HTERT RPE-1 (cell line): ENCODE measurements around the gene SLC35D2.
"Not testable (repeated sequence)": the region's sequence is repeated elsewhere in the genome, so short reads cannot be mapped to it uniquely, and the experiment has no call there.

Experiments used
- in situ Hi-C: fragments of 300-500 bp; cut with MboI; formaldehyde crosslinking; loops from 4 replicates; pipeline ENCODE4 v1.14.3; 2020; ENCODE audit warnings: low sequenced_read_pairs

SLC35D2 gene

DNA sequence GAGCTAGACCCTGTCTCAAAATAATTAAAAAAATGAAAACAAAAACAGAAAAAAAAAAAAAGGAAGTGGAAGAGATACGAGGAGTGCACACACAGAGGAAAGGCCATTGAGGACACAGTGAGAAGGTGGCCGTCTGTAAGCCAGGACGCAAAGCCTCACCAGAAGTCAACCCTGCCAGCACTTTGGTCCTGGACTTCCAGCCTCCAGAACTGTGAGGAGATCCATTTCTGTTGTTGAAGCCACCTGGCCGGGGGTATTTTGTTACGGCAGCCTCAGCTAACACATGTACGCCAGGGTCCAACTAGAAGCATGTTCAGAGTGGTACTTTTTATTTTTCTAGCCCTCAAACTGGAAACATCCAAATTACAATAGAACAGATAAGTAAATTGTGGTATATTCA is 21.8 kb downstream of the SLC35D2 start:
- in situ Hi-C loops: no loop called here

DNA sequence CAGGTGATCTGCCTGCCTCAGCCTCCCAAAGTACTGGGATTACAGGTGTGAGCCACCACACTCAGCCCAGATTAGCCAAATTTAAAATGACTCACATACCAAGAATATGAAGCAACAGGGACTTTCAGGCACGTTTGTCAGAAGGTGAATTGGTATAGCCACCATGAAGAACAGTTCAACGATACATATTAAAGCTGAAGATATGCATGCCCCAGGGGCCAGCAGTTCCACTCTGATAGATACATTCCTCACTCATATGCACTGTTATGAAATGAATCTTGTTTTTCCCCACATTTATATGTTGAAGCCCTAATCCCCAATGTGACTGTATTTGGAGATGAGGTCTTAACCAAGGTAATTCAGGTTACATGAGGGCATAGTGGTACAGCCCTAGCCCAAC is 22.5 kb downstream of the SLC35D2 start:
- in situ Hi-C loops: no loop called here

DNA sequence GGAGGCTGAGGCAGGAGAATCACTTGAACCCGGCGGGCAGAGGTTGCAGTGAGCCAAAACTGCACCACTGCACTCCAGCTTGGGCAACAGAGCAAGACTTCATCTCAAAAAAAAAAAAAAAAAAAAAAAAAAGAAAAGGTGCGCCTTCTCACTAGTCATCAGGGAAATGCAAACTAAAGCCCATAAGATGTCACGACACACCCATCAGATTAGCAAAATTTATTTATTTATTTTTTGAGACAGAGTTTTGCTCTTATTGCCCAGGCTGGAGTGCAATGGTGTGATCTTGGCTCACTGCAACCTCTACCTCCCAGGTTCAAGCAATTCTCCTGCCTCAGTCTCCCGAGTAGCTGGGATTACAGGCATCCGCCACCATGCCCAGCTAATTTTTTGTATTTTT is 23.0 kb downstream of the SLC35D2 start:
- in situ Hi-C loops: not testable (repeated sequence)

DNA sequence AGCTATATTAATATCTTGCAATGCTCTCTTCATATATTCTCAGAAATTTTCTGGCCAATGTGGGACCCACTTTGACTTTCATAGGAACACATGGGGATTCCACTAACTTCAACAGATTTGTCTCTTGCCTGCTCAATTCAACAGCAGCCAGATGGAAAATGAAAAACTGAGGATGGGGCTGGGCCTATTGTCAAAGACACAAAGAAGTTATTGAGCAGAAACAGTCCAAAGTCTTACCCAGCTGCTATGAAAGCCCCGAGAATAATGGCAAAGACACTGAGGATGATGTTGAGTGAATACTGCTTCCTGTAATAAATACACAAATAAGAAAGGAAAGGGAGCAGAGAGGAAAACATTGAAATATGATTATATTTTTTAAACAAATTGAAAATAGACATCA is 32.6 kb downstream of the SLC35D2 start:
- in situ Hi-C loops: no loop called here

DNA sequence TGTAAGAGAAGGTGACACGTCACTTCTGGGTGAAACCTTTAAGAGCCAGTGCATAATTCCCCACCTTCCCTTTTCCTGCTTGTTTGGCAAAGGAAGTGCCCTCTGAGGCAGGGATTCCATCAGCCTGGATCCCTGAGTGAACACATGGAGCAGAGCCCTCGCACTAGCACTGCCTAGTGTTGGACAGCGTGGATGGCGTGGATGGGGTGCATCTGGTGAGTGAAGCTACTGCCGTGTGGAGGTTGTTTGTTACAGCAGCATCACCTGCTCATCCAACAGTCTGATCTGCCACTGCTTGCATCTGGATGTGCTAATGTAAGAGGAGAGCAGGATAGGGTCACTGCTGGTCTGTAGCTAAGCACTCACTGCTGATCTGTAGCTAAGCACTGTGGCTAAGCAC is 35.2 kb downstream of the SLC35D2 start:
- in situ Hi-C loops: no loop called here

DNA sequence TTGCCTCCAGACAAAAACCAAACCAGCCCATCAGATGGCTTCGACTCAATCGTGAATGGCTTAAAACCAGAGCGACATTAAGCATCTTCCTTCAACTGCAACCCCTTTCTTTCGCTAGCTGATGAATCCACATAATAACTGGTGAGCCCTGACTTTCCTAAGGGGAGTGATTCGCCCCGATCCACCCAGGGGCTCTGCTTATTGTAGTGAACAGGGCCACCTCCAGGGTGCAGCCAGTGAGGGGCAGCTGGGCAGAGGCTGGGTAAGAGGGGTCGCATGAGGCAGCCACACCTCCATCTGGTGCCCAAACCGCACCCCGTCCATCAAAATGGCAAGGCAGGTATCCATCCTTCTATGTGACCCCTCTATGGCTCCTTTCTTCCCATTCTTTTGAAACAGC is 38.0 kb downstream of the SLC35D2 start:
- in situ Hi-C loops: no loop called here

DNA sequence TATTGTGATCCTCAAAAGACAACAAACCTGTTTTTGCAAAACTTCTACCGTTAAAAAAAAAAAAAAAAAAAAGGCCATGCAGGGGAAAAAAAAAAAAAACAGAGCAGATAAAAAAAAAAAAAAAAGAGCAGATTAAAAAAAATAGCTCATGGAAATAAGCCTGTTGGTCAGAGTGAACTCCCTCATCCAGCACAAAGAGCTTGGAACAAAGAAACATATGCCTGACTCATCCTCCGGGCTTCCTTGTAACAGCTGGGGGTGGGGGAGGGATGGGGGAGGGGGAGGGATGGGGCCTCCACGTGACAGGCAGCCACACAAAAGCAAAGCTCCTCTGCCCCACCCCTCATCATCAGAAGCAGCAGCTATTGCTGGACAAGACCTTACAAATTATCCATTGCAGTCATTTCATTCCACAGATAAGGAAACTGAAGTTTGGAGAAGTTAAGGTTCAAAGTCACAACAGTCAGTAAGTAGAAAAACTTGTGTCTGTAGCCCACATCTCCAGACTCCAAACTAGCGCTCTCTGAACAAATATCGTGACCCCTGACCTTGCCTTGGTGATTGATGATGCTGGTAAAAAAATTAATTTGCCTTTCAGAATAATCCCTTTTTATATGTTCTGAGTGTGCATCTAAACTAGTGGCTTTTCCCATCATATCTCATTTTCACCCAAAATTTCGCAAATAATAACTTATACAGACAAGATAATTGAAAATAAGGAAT is 38.9 kb downstream of the SLC35D2 start:
- in situ Hi-C loops: no loop called here

DNA sequence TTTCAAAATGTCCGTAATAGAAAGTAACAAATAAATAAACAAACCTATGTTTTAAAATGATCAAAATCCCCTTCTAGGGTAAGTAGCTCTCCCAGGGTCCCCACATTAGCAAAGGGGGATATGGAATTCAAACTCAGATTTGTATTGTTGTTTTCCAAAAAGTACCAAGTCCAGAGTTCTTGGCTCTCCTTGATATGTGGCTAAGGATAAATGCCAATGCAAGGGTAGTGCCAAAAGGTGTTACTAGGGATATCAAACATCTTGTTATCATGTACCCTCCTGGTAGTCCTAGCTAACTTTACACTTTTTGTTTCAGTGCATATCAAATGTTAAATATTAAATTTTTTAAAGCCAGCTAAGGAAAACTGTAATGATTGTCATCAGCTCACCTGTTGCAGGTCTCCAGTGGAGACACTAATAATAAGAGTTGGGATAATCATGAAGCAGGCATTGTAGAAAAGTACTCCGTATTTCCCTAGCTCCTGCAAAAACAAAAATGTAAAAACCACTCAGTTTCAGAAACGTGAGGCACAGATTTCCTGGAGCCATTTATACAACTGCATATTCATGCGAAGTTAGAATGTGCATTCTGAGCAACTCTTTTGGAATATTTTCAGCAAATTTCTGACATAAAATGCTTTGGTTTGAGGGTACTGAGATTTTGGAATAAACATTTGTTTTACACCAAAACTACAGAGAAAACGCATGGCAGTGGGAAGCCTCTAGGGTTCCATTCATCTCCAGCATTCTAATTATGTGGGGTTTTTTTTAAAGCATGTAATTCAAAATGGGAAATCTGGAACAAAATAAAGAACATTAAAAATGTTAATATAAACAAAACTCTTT is 39.8 kb downstream of the SLC35D2 start:
- in situ Hi-C loops: no loop called here

DNA sequence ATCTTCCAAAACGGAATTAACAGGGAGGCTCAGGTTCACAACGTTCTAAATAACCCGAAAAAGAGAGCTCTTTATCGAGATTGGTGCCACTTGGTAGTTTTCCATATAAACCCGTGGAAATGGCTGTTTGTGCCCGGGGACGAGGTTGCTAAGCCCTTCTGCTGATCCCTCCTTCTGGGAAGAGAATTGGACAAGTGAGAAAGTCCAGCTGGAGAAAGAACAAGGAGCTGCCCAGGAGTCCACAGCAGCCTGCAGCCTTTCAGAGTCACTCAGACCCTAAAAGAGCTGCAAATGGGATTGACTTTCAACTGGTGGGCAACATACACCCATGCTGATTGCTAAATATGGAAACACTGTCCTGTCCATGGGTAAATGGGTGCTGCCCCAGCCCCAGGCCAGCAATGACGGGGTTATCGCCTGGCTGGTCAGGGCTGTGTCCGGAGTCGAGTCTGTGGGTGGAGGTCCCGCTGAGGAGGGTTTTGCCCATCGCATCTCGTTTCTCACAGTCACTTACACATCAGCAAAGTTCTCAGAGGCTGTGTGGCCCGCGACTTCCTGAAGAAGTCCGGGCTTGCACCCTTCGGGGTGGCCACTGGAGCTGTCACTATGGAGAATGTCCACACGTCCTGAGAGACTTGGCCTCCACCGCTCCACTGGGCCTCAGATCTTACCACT is 40.8 kb downstream of the SLC35D2 start:
- in situ Hi-C loops: no loop called here

DNA sequence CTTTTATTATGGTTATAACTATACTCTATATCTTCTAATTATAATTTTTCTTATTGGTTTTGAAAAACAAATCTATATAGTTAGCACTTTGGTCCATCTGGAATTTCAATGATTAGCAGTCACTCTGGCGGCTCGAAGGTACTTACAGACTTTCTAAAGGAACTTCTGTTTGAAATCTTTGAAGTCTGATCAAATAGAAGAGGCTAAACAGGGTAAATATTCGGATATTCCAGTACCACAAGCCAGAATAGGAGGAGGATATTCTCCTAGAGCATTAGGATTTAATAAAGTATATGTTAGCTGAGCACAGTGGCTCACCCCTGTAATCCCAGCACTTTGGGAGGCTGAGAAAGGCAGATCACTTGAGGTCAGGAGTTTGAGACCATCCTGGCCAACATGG is 42.8 kb downstream of the SLC35D2 start:
- in situ Hi-C loops: no loop called here

DNA sequence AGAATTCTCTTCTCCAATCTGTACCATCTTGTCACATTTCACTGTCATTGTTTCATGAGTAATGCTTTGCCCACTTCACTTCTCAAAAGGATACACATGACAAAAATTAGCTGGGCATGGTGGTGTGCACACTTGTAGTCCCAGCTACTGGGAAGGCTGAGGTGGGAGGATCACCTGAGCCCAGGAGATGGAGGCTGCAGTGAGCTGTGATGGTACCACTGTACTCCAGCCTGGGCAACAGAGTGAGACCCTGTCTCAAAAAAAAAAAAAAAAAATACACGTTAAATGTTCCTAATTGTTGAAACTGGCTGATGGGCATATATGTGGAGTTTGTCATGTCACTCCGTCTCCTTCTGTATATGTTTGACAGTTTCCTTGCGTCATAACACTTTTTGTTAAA is 45.2 kb downstream of the SLC35D2 start:
- in situ Hi-C loops: no loop called here

DNA sequence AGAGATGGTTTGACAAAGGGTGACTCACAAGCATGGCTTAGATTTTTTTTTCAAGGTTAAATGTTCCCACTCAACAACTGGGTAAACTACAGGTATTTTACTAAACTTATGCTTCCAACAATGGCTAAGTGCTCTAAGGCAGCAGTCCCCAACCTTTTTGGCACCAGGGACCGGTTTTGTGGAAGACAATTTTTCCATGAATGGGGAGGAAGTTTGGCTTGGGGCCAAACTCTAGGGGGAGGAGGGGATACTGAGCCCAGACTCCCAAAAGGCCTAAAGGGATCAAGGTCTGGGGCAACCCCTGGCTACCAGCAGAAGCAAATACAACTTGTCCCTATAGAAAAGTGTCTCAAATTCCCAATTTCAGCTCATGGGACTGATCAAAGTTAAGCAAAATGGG is 49.6 kb downstream of the SLC35D2 start:
- in situ Hi-C loops: no loop called here

DNA sequence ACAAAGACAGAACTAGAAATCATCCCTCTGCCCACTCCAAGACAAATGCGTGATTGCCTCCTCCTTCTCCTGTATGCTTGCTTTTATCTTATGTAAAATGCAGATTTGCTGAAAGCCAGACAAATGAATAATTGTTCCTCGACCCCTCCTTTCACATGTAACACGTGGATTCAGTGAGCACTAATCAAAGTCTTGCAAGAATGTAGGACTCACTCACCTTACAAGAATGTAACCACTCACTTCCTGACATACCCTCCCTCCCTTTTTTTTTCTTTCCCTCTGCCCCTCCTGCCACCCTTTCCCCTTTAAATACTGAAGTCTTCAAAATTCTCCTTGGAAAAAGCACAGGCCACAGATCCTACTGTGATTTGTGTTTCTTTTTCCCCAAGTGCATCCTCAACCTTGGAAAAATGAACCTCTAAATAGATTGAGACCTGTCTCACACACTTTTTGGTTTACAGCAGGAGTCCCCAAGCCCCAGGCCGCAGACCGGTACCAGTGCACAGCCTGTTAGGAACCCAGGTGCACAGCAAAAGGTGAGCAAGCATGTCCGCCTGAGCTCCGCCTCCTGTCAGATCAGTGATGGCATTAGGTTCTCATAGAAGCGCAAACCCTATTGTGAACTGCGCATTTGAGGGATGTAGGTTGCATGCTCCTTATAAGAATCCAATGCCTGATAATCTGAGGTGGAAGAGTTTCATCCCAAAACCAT is 52.1 kb downstream of the SLC35D2 start:
- in situ Hi-C loops: no loop called here

DNA sequence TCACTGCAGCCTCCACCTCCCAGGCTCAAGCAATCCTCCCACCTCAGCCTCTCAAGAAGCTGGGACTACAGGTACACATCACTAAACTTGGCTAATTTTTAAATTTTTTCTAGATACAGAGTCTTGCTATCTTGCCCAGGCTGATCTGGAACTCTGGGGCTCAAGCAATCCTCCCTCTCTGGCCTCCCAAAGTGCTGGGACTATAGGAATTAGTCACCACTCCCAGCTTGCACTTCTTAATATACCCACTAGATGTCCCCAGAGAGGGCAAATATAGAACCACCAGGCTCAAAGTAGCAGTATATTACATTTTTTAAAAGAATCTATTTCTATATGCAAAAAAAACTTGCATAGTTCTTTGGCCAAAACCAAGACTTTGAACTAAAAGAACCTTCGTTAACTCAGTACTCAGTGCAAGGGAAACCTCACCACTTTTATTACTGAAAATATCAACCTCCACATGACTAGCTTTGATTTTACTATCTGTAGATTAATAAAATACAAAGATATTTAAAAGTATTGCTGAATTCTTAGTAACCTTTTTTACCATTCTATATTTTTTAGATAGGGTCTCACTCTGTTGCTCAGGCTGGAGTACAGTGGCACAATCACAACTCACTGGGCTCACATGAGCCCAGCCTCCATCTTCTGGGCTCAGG is 55.7 kb downstream of the SLC35D2 start:
- in situ Hi-C loops: no loop called here

DNA sequence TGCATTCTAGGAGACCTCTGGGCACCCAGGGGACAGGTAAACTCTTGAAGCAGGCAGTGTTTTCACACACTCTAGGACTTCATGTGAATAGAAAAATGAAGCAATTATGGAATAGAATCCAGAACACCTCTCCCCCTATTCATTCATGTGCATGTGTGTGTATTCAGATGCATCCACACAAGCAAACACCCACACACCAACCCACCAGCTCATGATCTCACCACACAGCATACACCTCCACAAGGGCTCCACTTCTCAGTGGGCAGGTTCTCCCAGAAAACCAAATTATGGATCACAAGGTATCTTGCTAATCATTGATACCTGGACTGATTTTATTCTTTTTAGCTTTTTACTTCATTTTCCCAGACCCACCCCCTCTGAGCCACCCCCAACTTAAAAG is 60.3 kb downstream of the SLC35D2 start:
- in situ Hi-C loops: no loop called here

DNA sequence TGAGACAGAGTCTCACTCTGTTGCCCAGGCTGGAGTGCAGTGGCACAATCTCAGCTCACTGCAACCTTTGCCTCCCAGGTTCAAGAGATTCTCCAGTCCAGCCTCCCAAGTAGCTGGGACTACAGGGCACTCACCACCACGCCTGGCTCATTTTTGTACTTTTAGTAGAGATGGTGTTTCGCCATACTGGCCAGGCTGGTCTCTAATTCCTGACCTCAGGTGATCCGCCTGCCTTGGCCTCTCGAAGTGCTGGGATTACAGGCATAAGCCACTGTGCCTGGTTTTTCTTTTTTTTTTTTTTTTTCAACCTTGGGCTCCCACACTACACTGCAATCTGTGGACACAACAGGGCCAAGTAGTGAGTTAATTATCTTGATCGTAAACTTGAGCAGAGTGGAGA is 60.8 kb downstream of the SLC35D2 start:
- in situ Hi-C loops: not testable (repeated sequence)

DNA sequence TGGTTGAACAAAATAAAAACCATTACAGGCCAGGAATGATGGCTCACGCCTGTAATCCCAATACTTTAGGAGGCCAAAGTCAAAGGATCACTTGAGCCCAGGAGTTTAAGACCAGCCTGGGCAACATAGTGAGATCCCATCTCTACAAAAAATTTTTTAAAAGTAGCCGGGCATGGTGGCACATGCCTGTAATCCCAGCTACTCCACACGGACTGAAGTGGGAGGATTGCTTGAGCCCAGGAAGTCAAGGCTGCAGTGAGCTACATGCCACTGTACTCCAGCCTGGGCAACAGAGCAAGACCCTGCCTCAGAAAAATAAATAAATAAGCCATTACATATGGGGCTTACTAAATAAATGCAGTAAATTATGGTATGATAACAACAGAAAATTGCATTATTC is 61.3 kb downstream of the SLC35D2 start:
- in situ Hi-C loops: not testable (repeated sequence)

DNA sequence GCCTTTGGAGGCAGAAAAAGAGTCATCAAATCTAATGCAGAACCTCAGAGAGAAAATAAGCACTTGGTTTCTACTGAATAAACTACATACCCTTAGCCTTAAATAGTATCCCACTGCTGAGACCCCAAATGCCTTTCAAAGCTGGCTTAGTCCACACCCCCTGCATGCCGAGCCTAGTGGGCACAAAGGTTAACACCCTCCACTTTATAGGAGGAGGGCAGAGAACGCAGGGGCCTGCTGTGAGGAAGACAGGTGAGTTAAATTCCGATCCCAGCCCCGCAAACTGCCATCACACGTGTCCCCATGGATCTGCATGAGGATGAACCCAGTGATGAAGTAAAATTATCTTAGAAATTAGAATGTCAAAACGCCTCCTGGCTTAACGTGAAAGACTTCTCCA is 62.0 kb downstream of the SLC35D2 start:
- in situ Hi-C loops: no loop called here

DNA sequence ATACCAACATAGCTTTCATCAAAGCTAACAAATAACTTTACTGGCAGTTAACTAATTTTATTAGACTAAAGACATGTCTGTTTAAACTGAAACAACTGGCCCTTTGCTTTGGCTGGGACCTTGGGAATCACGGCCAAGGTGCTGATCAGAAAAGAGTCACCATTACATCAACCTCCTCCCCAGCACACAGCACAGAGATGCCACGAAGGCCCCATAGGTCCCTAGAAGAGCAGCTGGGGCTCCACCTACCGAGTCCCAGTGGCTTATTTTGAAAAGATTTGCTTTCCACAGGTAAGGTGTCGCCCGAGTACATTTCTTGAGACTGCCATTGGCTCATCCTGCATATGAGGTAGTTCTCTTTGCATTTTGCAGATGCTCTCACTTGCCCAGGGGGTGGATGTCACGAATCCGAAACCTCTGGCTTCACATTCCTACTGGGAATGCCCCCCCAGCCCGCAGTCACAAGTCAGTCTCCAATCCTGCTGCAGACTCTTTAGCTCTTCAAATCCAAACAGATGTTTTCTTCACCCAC is 62.7 kb downstream of the SLC35D2 start:
- in situ Hi-C loops: no loop called here

DNA sequence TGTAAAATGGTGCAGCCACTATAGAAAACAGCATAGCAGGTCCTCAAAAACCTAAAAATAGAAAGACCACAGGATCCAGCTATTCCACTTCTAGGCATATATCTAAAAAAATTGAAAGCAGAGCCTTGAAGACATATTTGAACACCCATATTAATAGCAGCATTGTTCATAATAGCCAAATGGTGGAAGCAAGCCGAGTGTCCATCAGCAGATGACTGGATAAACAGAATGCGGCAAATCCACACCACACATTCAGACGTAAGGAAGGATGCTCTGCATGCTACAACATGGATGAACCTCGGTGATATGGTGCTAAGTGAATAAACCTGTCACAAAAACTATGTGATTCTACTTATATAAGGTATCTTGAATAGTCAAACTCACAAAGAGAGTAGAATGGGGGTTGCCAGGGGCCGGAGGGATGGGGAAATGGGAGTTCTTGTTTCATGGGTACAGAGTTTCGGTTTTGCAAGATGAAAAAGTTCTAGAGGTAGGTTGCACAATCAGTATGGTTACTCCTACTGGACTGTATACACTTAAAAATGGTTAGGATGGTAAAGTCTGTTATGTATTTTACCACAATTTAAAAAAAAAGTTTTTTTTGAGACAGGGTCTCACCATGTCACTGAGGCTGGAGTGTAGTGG is 64.5 kb downstream of the SLC35D2 start:
- in situ Hi-C loops: no loop called here
